Measurements from ENCODE around the gene METRN.

Gene METRN

DNA sequence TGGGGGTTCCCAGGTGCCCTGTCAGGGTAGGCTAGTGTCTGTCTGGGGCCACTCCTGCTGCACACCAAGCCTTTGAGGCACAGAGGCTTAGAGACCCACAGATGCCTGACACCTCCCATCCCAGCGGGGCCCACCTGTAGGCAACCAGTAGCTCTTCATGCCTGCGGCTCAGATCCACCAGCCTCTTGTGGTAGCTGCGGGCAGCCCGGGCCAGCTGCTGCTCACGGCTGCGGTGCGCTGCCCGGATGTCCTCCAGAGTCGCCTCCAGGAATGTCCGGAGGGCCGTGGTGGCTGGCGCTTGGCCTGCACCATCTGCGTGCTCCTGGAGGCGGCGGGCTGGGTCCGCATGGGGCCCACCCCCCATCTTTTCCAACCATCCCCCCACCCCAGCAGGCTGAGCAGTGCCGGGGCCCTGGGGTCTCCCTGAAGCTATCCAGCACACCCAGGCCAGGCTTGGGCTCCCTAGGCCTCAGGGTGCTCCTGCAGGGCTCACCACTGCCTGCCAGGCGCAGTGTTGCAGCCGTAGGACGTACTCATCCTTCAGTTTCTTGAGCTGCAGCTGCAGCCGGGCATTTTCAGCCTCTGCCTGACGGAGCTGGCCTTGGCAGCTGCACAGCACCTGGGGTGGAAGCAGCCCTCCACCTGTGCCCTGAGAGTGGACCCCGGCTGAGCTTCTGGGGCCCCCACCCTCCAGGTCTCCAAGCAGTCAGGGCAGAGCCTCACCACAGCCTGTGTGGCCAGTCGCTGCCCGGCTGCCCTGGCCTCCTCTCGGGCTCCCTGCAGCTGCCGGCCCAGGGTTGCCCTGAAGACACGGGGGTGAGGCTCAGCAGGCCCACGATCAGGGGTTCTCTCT is 9.5 kb downstream of the METRN start:
- no peak for DNase-seq (ENCODE audit: low read depth)

DNA sequence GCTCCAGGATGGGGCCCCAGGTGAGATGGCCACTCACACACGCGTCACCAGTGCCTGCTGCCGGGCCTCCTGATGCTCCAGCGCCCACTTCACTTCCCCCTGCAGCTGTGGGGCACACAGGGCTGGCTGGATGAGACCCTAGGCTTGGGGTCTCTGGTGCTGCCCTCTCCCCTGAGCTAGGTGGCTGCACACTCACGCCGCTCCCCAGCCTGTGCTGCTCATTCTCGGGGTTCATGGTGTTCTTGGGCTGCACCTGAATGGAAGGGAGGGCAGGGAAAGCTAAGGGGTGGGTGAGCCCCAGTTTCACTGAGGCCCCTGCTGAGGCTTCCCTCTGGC is 10.1 kb downstream of the METRN start:
- DNase-seq (ENCODE audit: low read depth), result no peak

DNA sequence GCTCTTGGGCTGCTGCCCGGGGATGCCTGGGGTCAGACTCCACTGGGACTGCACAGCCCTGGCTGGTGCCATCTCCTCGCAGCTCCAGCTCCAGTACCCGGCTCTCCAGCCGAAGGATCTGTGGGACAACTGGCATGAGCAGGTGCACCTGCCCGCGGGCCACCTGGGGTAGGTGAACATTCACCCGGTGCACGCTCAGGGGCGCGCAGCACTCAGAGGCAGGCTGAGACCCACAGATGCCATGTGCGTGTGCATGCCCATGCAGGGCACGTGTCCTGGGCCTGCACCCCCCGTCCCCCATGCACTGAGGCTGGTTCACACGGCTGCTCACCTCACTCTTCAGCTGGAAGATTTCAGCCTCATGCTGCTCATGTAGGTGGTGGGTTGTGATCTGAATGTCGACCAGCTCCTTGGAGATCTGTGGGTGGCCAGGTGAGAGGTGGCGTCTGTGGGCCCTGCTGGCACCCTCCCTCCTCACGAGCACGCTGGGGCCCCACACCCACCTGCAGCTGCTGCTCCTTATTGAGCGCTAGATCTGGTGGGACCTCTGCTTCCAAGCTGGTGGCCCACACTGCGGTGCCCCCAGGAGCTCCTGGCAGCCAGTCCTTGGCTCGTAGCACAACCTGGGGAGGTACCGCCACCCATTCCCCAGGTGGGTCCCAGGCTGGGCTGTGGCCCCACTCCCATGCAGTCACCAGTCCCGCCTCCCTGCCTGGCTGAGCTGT is 10.7 kb downstream of the METRN start:
- DNase-seq (ENCODE audit: low read depth), result no peak

DNA sequence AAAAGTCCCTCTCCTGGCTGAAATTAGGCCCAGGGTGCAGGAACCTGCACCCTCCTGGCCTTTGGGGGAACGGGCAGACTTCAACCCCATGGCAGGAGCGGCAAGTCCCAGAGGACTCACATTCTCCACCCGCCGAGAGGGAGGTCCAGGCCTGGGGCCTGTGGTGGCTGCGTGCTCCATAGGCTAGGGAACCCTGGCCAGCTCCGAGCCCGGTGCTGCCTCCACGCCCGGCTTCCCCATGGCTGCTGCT is 11.2 kb downstream of the METRN start:
- DNase-seq (ENCODE audit: low read depth), result no peak

DNA sequence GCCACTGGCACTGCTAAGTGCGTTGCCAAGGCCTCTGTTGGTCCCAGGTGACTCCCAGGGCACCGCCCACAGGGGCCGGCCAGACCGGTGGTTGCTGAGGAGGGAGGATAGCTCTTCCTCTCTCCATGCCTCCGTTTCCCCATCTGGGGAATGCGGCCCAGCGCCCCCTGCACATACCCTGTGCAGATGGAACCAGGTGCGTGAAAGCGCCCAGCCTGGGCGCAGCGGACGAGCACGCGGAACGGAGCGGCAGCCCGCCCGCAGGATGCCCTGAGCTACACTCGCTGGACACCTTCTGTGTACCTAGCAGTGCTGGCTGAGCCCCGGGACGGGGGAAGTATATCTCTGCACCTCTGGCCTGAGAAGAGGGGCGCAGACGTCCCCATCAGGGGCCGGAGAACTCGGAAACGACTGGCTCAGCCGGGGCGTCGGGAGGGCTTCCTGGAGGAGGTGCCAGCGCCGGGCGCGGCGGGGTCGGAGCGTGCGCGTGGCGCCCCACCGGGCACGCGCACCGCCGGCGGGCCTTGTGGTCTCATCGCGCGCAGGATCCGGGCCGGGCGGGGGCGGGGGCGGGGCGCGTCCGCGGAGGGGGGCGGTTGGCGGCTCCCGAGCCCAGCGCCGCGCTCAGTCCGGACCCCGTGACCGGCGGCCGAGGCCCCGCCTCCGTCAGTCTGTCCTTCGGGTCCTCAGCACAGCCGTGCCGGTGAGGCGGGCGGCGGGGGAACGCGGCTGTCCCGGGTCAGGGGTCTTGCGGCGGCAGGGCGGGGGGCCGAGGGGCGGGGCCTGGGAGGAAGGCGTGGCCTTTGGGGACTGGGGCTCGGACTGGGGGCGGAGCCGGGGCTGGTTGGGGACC is 11.7 kb downstream of the METRN start, which contains the start of the genes CCDC78 and HAGHL:
CCDC78 (minus strand) TSS at position 6 of the 853 bp plus-strand sequence. CDS start 76 bp downstream, outside the sequence.
HAGHL (plus strand) TSS at position 669 of the 853 bp plus-strand sequence. CDS start 404 bp downstream, outside the sequence.
- DNase-seq (ENCODE audit: low read depth), result peak; percentile 33

DNA sequence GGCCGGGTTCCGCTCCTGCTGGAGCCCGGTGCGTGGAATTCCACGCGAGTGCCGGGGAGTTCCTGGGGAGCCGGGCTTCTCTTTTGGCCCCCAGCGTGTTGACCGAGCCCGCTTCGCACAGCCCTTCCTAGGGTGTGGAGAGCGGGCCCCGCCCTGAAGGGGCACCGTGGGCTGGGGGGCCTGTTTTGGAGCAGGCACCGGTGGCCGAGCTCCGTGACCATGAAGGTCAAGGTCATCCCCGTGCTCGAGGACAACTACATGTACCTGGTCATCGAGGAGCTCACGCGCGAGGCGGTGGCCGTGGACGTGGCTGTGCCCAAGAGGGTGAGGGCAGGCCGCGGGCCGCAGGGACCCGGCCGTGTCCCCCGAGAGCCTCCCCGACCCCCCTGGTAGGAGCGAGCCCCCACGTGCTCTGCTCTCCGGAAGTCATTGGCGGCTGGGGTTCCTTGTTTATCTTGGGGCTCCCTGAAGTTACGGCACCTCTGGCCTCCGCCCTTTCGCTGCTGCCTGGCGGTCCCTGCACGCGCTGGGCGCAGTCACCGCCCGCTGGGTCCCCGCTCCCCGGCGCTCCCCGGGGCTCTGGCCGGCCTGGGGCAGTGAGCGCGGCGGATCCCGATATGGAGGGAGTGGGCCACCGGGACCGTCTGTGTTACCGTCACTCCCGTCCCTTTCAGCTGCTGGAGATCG is 12.5 kb downstream of the METRN start:
- DNase-seq (ENCODE audit: low read depth), result no peak

DNA sequence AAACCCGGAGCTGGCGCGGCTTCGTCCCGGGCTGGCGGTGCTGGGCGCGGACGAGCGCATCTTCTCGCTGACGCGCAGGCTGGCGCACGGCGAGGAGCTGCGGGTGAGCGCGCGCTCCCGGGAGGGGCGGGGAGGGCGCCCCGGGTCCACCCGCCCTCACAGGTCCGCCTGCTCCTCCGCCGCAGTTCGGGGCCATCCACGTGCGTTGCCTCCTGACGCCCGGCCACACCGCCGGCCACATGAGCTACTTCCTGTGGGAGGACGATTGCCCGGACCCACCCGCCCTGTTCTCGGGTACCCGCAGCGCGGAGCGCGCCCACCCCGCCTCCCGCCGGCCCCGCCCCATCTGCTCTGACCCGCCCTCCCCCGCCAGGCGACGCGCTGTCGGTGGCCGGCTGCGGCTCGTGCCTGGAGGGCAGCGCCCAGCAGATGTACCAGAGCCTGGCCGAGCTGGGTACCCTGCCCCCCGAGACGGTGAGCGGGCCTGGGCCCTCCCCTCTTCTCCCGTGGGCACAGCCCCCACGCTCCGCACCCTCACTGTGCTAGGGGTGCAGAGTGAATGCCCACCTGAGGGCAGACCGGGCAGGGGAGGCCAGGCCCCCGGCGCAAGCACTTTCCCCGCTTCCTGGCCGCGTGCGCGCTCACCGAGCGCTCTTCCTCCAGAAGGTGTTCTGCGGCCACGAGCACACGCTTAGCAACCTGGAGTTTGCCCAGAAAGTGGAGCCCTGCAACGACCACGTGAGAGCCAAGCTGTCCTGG is 13.4 kb downstream of the METRN start:
- DNase-seq (ENCODE audit: low read depth), result peak; percentile 40

DNA sequence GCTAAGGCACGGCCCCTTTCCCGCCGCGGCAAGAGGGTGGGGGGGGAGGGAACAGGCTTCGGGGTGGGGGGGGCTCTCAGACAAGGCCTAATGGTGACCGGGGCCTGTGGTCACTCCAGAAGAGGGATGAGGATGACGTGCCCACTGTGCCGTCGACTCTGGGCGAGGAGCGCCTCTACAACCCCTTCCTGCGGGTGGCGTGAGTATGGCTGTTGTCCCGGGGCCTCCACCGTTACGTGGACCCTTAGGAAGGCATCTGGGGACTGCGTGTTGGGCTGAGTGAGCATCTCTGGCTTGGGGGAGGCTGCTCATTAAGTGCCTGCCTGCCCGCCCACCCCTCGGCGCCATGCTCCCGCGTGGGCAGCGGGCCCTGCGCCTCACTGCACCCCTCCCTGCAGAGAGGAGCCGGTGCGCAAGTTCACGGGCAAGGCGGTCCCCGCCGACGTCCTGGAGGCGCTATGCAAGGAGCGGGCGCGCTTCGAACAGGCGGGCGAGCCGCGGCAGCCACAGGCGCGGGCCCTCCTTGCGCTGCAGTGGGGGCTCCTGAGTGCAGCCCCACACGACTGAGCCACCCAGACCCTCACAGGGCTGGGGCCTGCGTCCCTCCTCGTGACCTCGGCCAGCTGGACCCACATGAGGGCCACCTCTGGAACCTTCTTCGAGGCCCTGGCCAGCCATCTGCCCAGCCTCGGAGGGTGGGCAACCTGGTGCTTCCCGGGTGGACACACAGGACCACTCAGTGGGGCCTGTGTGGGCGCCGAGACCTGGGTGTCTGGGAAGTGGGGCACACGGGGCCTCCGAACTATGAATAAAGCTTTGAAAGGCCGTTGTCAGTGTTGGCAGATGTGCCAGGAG is 14.2 kb downstream of the METRN start:
- DNase-seq (ENCODE audit: low read depth), result no peak

DNA sequence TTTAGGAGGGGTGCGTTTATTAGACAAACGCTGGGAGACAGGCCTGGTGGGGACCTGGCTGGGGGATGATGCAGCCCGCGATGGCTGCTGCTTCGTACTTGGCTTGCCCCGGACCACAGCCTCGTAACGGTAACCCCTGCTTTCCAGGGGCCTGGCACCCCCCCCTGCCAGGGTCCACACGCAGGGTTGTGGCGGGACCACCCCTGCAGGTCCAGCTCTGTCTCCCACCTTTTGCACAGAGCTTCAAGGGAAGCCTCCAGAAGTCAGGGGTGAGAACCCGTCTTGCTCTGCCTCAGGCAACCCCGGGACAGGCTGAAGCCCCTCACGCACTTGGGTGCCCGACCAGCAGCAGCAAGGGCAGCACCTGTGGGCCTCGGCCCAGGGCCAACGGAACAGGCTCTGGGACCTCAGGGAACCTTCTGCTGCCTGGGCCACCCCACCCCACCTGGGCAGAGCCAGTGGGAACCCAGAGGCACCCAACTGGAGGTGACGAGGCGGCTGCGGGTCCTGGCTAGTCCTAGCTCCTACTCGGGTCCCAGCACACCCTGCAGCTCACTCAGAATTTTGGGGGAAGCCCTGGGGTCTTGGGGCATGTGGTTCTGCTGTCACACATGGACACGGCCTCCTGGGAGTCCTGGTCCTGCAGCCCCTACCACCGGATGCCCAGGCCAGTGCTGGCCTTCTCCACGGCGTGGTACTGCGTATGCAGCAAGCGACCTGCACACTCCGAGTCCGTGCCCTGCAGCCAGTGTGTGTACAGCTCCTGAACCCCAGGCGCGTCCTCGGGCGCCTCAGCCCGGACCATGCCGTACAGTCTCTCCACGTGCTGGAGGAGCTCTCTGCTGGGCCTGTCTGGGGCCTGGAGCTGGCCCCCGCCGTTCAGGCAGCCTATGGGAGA is 15.1 kb downstream of the METRN start:
- DNase-seq (ENCODE audit: low read depth), result no peak

DNA sequence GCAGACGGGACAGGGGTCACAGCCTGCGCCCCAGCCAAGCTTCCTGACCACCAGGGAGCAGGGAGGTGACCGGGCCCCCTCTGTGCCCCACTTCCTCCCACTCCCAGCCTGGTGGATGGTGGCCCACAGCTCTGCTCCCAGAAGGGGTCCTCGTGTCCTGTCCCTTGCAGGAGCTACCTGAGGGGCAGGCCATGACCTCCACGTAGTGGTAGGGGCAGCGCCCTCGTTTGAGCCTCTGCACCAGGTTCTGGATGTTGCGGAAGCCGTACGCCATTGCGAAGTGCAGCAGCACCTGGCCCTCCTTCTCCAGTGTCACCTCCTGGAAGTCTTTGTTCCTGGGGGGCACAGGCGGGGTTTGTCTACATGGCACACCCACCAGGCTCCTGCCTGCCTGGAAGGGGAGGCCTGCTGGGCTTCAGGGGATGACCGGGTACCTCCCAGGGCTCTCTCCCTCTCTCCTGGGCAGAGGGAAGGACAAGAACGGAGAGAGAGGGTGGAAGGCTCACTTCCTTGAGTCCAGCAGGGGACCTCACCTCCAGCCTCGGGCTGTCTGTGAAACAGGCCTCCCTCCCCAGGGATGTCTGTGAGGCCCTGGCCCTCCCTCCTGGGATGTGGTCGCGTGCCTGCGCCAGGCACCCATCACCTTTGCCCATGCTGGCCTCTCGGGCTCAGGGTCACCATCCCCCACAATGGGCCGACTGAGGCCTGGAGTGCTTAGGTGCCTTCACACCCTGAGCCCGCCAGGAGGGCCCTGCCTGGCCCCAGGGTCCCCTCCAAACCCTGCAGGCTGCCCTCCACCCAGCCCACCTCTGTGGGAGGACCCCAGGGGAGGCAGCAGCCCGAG is 16.0 kb downstream of the METRN start:
- no peak for DNase-seq (ENCODE audit: low read depth)

DNA sequence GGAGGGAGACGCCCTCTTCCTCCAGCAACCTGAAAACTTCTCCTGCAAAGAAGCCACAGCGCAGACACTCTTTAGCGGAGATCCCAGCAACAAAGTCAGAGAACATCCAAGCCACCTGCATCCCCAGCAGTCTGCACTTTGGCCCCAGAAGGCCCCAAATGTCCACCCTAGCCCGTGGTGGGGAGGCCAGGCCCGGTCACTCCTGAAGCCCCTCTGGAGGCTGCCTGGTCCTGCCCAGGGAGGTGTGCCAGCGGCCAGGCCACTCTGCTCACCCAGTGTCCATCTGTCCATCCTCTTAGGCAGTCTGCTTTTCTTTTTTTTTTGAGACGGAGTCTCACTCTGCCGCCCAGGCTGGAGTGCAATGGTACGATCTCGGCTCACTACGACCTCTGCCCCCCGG is 17.4 kb downstream of the METRN start:
- no peak for DNase-seq (ENCODE audit: low read depth)

DNA sequence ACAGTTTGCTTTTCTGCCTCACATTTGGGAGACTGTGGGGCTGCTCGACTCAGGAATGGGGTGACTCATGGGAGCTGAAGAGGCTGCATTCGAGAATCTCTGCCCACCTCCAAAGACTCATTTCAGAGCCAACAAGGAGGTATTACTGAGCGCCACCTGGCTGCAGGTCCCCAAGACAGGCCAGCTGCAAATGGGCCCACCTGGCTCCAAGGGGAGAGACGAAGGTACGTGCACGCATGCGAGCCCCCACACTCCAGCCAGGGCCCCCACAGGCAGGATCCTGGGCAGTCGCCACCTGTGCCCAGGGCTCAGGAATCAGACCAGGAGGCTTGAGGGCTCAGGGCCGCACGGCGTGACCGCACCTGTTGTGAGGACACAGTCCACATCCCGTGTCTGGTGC is 18.0 kb downstream of the METRN start:
- no peak for DNase-seq (ENCODE audit: low read depth)

DNA sequence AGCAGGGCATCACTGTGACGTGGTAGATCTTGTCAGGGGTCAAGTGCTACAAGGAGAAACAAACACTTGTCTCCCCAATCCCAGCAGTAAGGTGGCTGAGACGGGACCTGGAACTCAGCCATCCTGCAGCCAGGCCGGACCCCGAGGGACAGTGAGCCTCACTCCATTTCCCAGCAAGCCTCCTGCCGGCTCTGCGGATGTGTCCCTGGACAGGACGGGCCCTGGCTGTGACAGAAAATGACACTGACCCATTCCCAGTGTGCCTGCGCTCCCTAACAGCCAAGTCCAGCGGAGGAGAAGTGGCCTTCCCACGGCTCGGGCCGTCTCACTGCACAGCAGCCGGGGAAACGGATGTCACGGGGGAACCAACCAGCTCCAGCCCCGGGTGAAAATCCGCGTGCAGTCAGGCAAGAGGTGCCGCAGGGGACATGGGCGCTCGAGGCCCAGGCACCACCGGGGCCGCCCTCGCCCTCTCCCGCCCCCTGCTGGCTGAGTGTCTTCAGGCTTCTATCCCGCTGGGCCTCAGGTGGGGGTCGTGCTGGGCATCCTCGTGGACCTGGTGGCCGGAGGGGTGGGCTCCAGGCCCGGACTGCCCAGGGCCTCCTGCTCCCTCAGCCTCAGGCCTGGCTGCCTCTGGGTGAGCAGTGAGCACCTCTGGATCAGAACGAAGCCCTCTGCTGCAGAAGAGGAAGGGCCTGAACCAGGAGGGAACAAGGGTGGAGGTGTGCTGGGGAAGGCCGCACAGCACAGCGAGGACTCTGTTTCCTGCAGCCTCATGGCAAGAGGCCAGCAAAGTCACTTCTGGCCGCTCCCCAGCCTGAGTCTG is 18.7 kb downstream of the METRN start:
- no peak for DNase-seq (ENCODE audit: low read depth)

DNA sequence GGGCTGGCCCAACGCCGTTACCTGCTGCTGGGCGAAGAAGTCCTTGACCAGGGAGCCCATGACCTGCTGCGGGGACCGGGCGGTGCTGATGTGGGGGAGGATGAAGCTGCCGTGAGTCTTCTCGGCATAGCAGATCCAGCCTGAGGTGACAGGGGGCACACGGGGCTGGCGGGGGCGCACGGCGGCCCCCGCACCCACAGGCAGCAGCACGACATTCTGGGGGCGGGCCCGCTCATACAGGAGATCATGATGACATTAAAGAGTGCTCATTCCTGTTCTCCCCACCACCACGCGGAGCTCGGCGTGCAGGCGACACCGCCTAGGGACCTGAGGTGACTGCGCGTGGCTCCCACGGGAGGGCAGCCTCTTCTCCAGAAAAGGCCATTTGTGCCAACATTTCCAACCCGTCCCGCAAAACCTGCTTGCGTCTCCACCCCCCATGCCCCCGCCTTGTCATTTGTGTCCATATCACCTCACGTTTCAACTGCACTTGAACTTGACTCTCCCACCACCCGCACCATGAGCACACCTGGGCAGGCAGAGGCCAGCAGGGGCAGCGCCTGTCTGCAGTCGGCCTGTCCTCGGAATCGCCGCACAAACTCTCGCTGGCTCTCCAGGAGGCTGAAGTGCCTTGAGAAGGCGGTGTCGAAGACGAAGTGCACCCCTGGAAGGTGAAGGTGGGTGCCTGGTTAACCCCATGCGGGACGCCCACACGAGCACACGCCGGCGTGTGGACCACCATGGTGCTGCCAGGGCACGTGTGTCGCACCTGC is 19.5 kb downstream of the METRN start:
- DNase-seq (ENCODE audit: low read depth), result no peak

DNA sequence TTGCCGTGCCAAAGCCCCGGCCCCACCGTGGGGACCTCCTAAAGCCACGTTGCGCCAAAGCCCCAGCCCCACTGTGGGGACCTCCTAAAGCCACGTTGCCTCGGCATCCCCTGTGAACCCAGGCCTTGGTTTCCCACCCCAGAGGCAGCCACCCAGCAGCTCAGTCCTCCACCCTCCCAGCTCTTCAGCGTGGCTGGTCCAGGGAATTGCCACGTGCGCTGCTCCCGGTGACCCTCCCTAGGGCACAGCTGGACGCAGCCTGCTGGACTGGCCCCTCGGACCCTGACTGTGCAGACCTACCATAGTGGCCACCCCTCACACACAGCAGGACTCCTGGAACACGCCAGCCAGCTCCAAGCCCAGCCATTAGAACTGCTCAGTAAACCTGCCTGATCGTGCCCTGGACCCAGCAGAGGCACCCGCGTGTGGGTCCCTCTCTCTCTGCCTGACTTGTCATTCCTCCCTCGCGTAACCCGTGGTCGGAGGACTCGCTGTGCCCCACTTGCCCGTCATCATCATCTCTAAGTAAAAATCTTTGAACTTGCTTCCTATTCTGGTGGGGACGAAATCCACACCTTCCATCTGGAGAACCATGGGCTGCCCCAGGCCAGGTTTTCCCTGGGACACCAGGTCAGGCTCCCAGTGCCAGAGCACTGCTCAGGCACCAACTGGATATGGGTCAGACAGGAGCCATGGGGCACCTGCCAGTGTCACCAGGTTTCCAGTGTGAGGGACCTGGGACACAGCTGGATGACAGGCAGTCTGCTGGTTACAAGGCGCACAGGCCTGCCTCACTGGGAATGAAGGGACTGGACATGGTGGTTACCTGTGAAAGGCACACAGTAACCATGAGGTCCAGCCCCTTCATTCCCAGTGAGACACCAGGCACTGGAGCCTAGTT is 20.3 kb downstream of the METRN start:
- no peak for DNase-seq (ENCODE audit: low read depth)

DNA sequence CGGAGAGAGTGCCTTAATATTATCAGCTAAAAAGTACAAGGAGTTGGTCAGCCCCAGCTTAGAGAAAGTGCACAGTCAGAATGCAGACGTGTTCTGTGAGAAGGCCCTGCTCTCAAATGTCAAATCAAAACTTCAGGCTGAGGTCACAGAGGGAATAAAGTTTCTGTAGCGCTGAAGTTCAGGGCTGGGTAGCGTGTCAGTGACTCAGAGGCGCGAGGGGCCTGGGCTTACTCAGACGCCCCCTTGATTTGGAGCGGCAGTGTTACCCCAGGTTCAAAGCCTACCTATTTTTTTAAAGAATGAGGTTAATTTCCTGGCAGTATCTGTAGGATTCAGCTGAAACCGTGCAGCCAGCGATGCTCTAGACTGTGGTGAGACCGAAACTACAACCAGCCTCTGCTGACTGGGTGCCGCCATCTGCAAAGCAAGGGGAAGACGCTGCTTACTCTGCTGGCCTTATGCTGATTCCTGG is 21.1 kb downstream of the METRN start:
- no peak for DNase-seq (ENCODE audit: low read depth)

Data from activated T-helper 9 cell treated with anti-CD3 and anti-CD28 coated beads, Interleukin-2, amount 50 U/mL, for 16 hours (primary cell).